Neuronal stem cell (in vitro differentiated cells): ENCODE data around the gene SLC6A3.

Source experiments
- DNase-seq: peaks from one replicate; pipeline ENCODE4 v3.0.0-alpha.2; 2013; ENCODE audit warnings: low spot score
- H2AFZ ChIP-seq: one replicate; pipeline ENCODE4 v1.6.1; 2013; ENCODE audit warnings: mild to moderate bottlenecking, low read length, inconsistent platforms
- H2AK5ac ChIP-seq: 2 replicates; pipeline ENCODE4 v1.6.1; 2013; ENCODE audit warnings: low read depth, mild to moderate bottlenecking, inconsistent platforms, low read length, moderate library complexity, mixed read lengths
- H2BK120ac ChIP-seq: 2 replicates; pipeline ENCODE4 v1.6.1; 2013; ENCODE audit warnings: low read depth, mild to moderate bottlenecking, inconsistent platforms, low read length, moderate library complexity, mixed read lengths
- H2BK12ac ChIP-seq: one replicate; pipeline ENCODE4 v1.6.1; 2013; ENCODE audit warnings: low read length, inconsistent platforms
- H2BK15ac ChIP-seq: 2 replicates; pipeline ENCODE4 v1.6.1; 2013; ENCODE audit warnings: mild to moderate bottlenecking, low read length, inconsistent platforms, mixed read lengths
- H2BK5ac ChIP-seq: one replicate; pipeline ENCODE4 v1.6.1; 2013; ENCODE audit warnings: inconsistent platforms, mild to moderate bottlenecking, low read length, moderate library complexity
- H3K14ac ChIP-seq: one replicate; pipeline ENCODE4 v1.6.1; 2013; ENCODE audit warnings: low read length, inconsistent platforms
- H3K18ac ChIP-seq: 2 replicates; pipeline ENCODE4 v1.6.1; 2013; ENCODE audit warnings: low read length, inconsistent platforms
- H3K23ac ChIP-seq: 2 replicates; pipeline ENCODE4 v1.6.1; 2013; ENCODE audit warnings: low read depth, mild to moderate bottlenecking, mixed read lengths, low read length, inconsistent platforms; ENCODE audit not compliant: poor library complexity
- H3K27ac ChIP-seq: replicated peaks from 3 replicates; pipeline ENCODE4 v1.5.1; 2013; ENCODE audit warnings: low read length, inconsistent platforms
- H3K27me3 ChIP-seq, 3 experiments: 2 replicates each; pipeline ENCODE4 v1.6.1; 2013; ENCODE audit warnings: low read length in 3 of 3, mild to moderate bottlenecking in 2 of 3, inconsistent platforms in 1 of 3, low read depth in 1 of 3, mixed read lengths in 1 of 3, moderate library complexity in 1 of 3; ENCODE audit not compliant: control insufficient read depth in 3 of 3, insufficient read depth in 3 of 3
- H3K36me3 ChIP-seq, 2 donors: replicated peaks in 1 of 2; 2 replicates each; pipeline ENCODE4 v1.6.1; 2013; ENCODE audit warnings: low read length in 2 of 2; ENCODE audit not compliant: control insufficient read depth in 2 of 2, insufficient read depth in 2 of 2
- H3K4ac ChIP-seq: 2 replicates; pipeline ENCODE4 v1.6.1; 2013; ENCODE audit warnings: inconsistent platforms, mild to moderate bottlenecking, low read length, moderate library complexity
- H3K4me1 ChIP-seq, 2 donors: 1 replicate in 1 of 2; 2 replicates in 1 of 2; pipeline ENCODE4 v1.6.1; 2013; ENCODE audit warnings: low read length in 2 of 2, low read depth in 1 of 2; ENCODE audit not compliant: control insufficient read depth in 2 of 2, insufficient read depth in 1 of 2
- H3K4me2 ChIP-seq: one replicate; pipeline ENCODE4 v1.6.1; 2013; ENCODE audit warnings: mild to moderate bottlenecking, low read length, inconsistent platforms; ENCODE audit not compliant: insufficient read depth, poor library complexity, severe bottlenecking
- H3K4me3 ChIP-seq, 2 donors: 2 replicates each; pipeline ENCODE4 v1.5.1; 2013; ENCODE audit warnings: low read length in 2 of 2, mild to moderate bottlenecking in 2 of 2, inconsistent platforms in 1 of 2, moderate library complexity in 1 of 2
- H3K79me1 ChIP-seq: one replicate; pipeline ENCODE4 v1.6.1; 2013; ENCODE audit warnings: low read depth, mild to moderate bottlenecking, inconsistent platforms, low read length, moderate library complexity
- H3K9ac ChIP-seq: one replicate; pipeline ENCODE4 v1.6.1; 2013; ENCODE audit warnings: mild to moderate bottlenecking, low read depth, low read length, inconsistent platforms; ENCODE audit not compliant: poor library complexity
- H3K9me3 ChIP-seq, 2 donors: replicated peaks in 1 of 2; 2 replicates each; pipeline versions ENCODE3 to v1.6.1; 2013; ENCODE audit warnings: low read length in 2 of 2, mild to moderate bottlenecking in 2 of 2, inconsistent platforms in 1 of 2, low read depth in 1 of 2, mixed read lengths in 1 of 2, moderate library complexity in 1 of 2; ENCODE audit not compliant: control insufficient read depth in 2 of 2, insufficient read depth in 1 of 2
- H4K8ac ChIP-seq: one replicate; pipeline ENCODE4 v1.6.1; 2013; ENCODE audit warnings: low read depth, mild to moderate bottlenecking, inconsistent platforms, low read length, moderate library complexity
- H4K91ac ChIP-seq: one replicate; pipeline ENCODE4 v1.6.1; 2013; ENCODE audit warnings: low read length, low read depth, mild to moderate bottlenecking, inconsistent platforms; ENCODE audit not compliant: poor library complexity
- WGBS, 2 donors: extraction: QIAGEN DNeasy Blood & Tissue Kit; methylation state at CpG; one replicate each; pipeline ENCODE4 v1.1.7; 2013; ENCODE audit warnings: missing lambda C conversion rate in 2 of 2, mixed read lengths in 1 of 2; ENCODE audit not compliant: insufficient read length in 2 of 2, insufficient replicate concordance in 1 of 2; ENCODE audit errors: extremely low coverage in 2 of 2; 5-methylcytosine and 5-hydroxymethylcytosine counted together

The SLC6A3 gene

GRCh38 chr5:1367149-1367548 lies 78.1 kb downstream of the SLC6A3 start:
- Histone ChIP-seq H2BK120ac (no peak overlapping the region), H2BK15ac (no peak overlapping the region), H3K27me3 (peaks cover 0 to 71% (median 0%) of the 10 kb centered on the region in 3 experiments), H2BK12ac (no peak overlapping the region), H3K79me1 (no peaks in the 10 kb centered on the region), H3K9ac (no peak overlapping the region), H2AK5ac (no peak overlapping the region), H2AFZ (no peak overlapping the region), H3K9me3 (no peaks in the 10 kb centered on the region), H3K14ac (no peak overlapping the region), H3K18ac (no peak overlapping the region), H2BK5ac (no peak overlapping the region), H4K8ac (no peak overlapping the region), H4K91ac (no peak overlapping the region), H3K27ac (no peak overlapping the region), H3K23ac (no peak overlapping the region), H3K4ac (no peak overlapping the region), H3K4me1 (no peaks in the 10 kb centered on the region), H3K4me2 (no peak overlapping the region), H3K4me3 (no peak overlapping the region), H3K36me3 (no peaks in the 10 kb centered on the region)
- no peak for DNase-seq
- no CpG with 5 or more reads among the region's 7 CpGs for WGBS, 2 donors

- DNase-seq: no peak
- Histone ChIP-seq H3K14ac (no peak overlapping the region), H3K4me2 (no peak overlapping the region), H3K27ac (no peak overlapping the region), H3K79me1 (no peaks in the 10 kb centered on the region), H4K91ac (no peak overlapping the region), H2BK120ac (no peak overlapping the region), H3K27me3 (peaks cover 0 to 67% (median 0%) of the 10 kb centered on the region in 3 experiments), H3K23ac (no peak overlapping the region), H3K4me3 (no peak overlapping the region), H3K4me1 (no peaks in the 10 kb centered on the region), H2BK5ac (no peak overlapping the region), H3K4ac (no peak overlapping the region), H2BK12ac (no peak overlapping the region), H3K18ac (no peak overlapping the region), H3K36me3 (no peaks in the 10 kb centered on the region), H3K9ac (no peak overlapping the region), H2AK5ac (no peak overlapping the region), H2BK15ac (no peak overlapping the region), H3K9me3 (no peaks in the 10 kb centered on the region), H2AFZ (no peak overlapping the region), H4K8ac (peak overlapping the region; percentile 19)
- whole genome bisulfite sequencing, 2 donors: no CpG with 5 or more reads among the region's 14 CpGs
Observed at GRCh38 chr5:1366514-1366913, 78.7 kb downstream of the SLC6A3 start.

- H3K27ac ChIP-seq: no peak overlapping the region
- no peak overlapping the region for H3K4me2 ChIP-seq
- H2AFZ ChIP-seq: no peak overlapping the region
- no peaks in the 10 kb centered on the region for H3K36me3 ChIP-seq
- H3K27me3 ChIP-seq: peaks cover 0 to 60% (median 0%) of the 10 kb centered on the region in 3 experiments
- no peak overlapping the region for H2BK12ac ChIP-seq
- no peaks in the 10 kb centered on the region for H3K4me1 ChIP-seq
- no peak overlapping the region for H2AK5ac ChIP-seq
- no peak overlapping the region for H3K14ac ChIP-seq
- no peaks in the 10 kb centered on the region for H3K9me3 ChIP-seq
- no peak overlapping the region for H3K4ac ChIP-seq
- H3K23ac ChIP-seq: no peak overlapping the region
- no peak overlapping the region for H4K91ac ChIP-seq
- no peak overlapping the region for H2BK15ac ChIP-seq
- WGBS, 2 donors: no CpG with 5 or more reads among the region's 9 CpGs
- DNase-seq: no peak
- H3K9ac ChIP-seq: no peak overlapping the region
- no peaks in the 10 kb centered on the region for H3K79me1 ChIP-seq
- H4K8ac ChIP-seq: no peak overlapping the region
- H2BK120ac ChIP-seq: no peak overlapping the region
- no peak overlapping the region for H3K4me3 ChIP-seq
- H3K18ac ChIP-seq: no peak overlapping the region
- H2BK5ac ChIP-seq: no peak overlapping the region
Observed at GRCh38 chr5:1364211-1364610, 81.0 kb downstream of the SLC6A3 start.

- WGBS, 2 donors: no CpG with 5 or more reads among the region's 16 CpGs
- peaks cover 2% of the 10 kb centered on the region for H3K79me1 ChIP-seq
- H3K4me1 ChIP-seq: no peaks in the 10 kb centered on the region
- H4K91ac ChIP-seq: no peak overlapping the region
- H2BK15ac ChIP-seq: no peak overlapping the region
- no peak for DNase-seq
- no peak overlapping the region for H3K4me3 ChIP-seq
- H3K23ac ChIP-seq: no peak overlapping the region
- no peak overlapping the region for H3K4me2 ChIP-seq
- H4K8ac ChIP-seq: no peak overlapping the region
- no peak overlapping the region for H2AFZ ChIP-seq
- peaks cover 0 to 63% (median 0%) of the 10 kb centered on the region in 3 experiments for H3K27me3 ChIP-seq
- no peaks in the 10 kb centered on the region for H3K9me3 ChIP-seq
- no peak overlapping the region for H3K14ac ChIP-seq
- H2BK12ac ChIP-seq: no peak overlapping the region
- H3K36me3 ChIP-seq: no peaks in the 10 kb centered on the region
- H3K18ac ChIP-seq: no peak overlapping the region
- H2BK120ac ChIP-seq: no peak overlapping the region
- no peak overlapping the region for H2AK5ac ChIP-seq
- no peak overlapping the region for H3K9ac ChIP-seq
- H3K27ac ChIP-seq: no peak overlapping the region
- H3K4ac ChIP-seq: no peak overlapping the region
- H2BK5ac ChIP-seq: no peak overlapping the region
Observed at GRCh38 chr5:1363581-1363980, 81.7 kb downstream of the SLC6A3 start.
